H1 (cell line): Measurements from ENCODE around the gene SENP6. TPM values are rescaled to one million over a fixed set of nuclear protein-coding genes. Genes with fewer than 3 reads are reported as not detected.

Experiments
- CBX5 ChIP-seq: fragments of 300-800, 300-1000 bp; sonication (generic); IDR thresholded peaks from 2 replicates; pipeline ENCODE4 v1.7.1; 2016; ENCODE audit warnings: antibody characterized with exemption, low read length, low read depth
- CHD7 ChIP-seq: fragments of 300-600 bp; sonication (generic); IDR thresholded peaks from 2 replicates; pipeline ENCODE4 v1.7.1; 2012; ENCODE audit warnings: low read length, moderate library complexity, mild to moderate bottlenecking, inconsistent platforms; ENCODE audit not compliant: insufficient replicate concordance
- E2F6 ChIP-seq: IDR thresholded peaks from 2 replicates; pipeline ENCODE4 v1.6.1; 2012; ENCODE audit warnings: inconsistent platforms
- EP300 ChIP-seq, 2 experiments: IDR thresholded peaks; 1 replicate in 1 of 2; 2 replicates in 1 of 2; pipeline ENCODE4 v1.6.1; 2011 to 2012; ENCODE audit warnings: low read depth in 2 of 2, low read length in 2 of 2, mild to moderate bottlenecking in 2 of 2, borderline replicate concordance in 1 of 2, inconsistent platforms in 1 of 2, moderate library complexity in 1 of 2
- FOSL1 ChIP-seq: IDR thresholded peaks from 2 replicates; pipeline ENCODE4 v1.6.1; 2011; ENCODE audit warnings: mild to moderate bottlenecking, low read depth, low read length, moderate library complexity; ENCODE audit not compliant: insufficient read depth
- JUND ChIP-seq: IDR thresholded peaks from 2 replicates; pipeline ENCODE4 v1.6.1; 2011; ENCODE audit warnings: mild to moderate bottlenecking, improper control_type of control experiment, low read length
- KDM5A ChIP-seq: fragments of 200-600 bp; IDR thresholded peaks from 2 replicates; pipeline ENCODE4 v1.7.1; 2012; ENCODE audit warnings: mild to moderate bottlenecking, low read length, inconsistent platforms, mixed read lengths
- MAFK ChIP-seq: IDR thresholded peaks from 2 replicates; pipeline ENCODE4 v1.6.1; 2012; ENCODE audit warnings: low read depth, mild to moderate bottlenecking, improper control_type of control experiment, low read length
- POLR2AphosphoS5 ChIP-seq: IDR thresholded peaks from 2 replicates; pipeline ENCODE4 v1.6.1; 2011; ENCODE audit warnings: low read depth, low read length
- RXRA ChIP-seq: IDR thresholded peaks from 2 replicates; pipeline ENCODE4 v1.6.1; 2011; ENCODE audit warnings: low read depth, mild to moderate bottlenecking, low read length, moderate library complexity; ENCODE audit not compliant: insufficient read depth
- SIRT6 ChIP-seq: IDR thresholded peaks from one replicate; pipeline ENCODE4 v1.7.1; 2012; ENCODE audit warnings: low read length, inconsistent platforms
- SUZ12 ChIP-seq: fragments of 200-600 bp; sonication (generic); IDR thresholded peaks from 2 replicates; pipeline ENCODE4 v1.6.1; 2012; ENCODE audit warnings: mild to moderate bottlenecking, inconsistent platforms, low read length, moderate library complexity, mixed read lengths
- polyA plus RNA-seq, 7 experiments: library from polyadenylated mRNA; depleted of rRNA in 3 of 7; stranded (reverse) in 5 of 7; unstranded in 2 of 7; fragments of >200 nt in 5 of 7; fragments of 200-250 nt in 2 of 7; gene quantifications; 1 replicate in 5 of 7; 2 replicates in 1 of 7; 4 replicates in 1 of 7; pipeline versions ENCODE4 v1.2.1 to v1.2.3, GENCODE V29; 2011 to 2013; ENCODE audit warnings: missing spikeins in 2 of 7, mixed read lengths in 2 of 7
- total RNA-seq: library from RNA; stranded (reverse); fragmentation: NEBNext Ultra II Directional; extraction: Animal tissue kit (Norgen Biotek cat#: 25700); gene quantifications from 2 replicates; pipeline ENCODE4 v1.2.1, GENCODE V29; 2021

Gene SENP6
- total and polyA plus RNA-seq, 2 of the 8 experiments (the other 6 are each of a cell fraction or from before 2014, with no cell fraction given) = 13.8 to 103 TPM

GRCh38 chr6:75563032-75563431 lies 38.6 kb upstream of the SENP6 start (continued):
- TF ChIP-seq CHD7 (no peak), EP300 (IDR thresholded peaks at IDR 0.05; ENCODE audit: borderline replicate concordance in 1 of 2, low read depth in 2 of 2, low read length in 2 of 2) (no peak), RXRA (no peak), MAFK (peak; percentile 45; the same call in 1 of the 2 replicates), KDM5A (no peak), FOSL1 (no peak), E2F6 (no peak), CBX5 (no peak), SUZ12 (no peak), JUND (no peak), POLR2AphosphoS5 (no peak), SIRT6 (no peak)
